Activated effector memory CD4-positive, alpha-beta T cell treated with anti-CD3 and anti-CD28 coated beads, Interleukin-2, amount 50 U/mL, for 16 hours (primary cell): ENCODE measurements around the gene PYGL.
"Not testable (repeated sequence)": the region's sequence is repeated elsewhere in the genome, so short reads cannot be mapped to it uniquely, and the experiment has no call there.

Experiments
- DNase-seq: peaks from one replicate; pipeline ENCODE4 v3.0.0-alpha.2; 2020

Gene PYGL

DNA sequence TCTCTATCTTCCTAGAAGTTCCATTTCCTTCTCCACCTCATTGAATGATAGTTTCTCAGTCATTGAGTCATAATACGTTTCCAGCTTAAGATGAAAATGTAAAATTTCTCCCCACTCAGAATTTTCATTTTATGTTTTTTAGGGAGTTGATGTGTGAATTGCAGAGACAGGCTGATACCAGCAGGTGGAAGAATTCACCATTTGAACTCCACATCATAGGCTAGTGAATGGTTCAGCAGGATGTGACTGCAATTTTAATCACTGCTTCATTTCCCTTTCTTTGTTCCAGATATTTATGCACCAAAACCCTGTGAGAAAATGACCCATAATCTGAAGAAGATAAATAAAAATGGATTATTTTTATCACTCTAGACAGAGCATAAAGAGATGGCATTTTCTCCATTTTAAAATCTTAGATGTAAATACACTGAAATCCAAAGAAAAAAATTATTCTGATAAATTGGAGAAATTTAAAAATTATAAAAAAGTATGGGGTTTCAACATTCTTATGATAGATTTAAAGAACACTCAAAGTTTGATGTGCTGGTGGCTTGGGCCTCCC, 10.6 kb upstream of the PYGL start:
- no peak for DNase-seq

GRCh38 chr14:50953502-50953901, 9.2 kb upstream of the PYGL start:
- DNase-seq = no peak

DNA sequence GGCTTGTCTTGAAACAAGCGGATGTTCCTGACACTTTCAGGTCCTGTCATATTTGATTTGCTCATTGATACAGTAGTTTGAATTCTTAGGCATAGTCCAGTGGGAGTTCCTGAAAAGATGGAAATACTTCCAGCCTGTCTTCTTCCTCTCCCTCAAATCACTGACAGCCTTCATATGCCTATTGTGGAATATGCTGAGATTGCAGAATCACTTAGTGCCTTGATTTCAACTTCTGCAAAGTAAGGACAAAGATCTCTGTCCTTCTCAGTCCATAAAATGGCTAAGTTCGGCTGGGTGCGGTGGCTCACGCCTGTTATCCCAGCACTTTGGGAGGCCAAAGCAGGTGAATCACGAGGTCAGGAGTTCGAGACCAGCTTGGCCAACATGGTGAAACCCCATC, 6.7 kb upstream of the PYGL start:
- DNase-seq = no peak

DNA sequence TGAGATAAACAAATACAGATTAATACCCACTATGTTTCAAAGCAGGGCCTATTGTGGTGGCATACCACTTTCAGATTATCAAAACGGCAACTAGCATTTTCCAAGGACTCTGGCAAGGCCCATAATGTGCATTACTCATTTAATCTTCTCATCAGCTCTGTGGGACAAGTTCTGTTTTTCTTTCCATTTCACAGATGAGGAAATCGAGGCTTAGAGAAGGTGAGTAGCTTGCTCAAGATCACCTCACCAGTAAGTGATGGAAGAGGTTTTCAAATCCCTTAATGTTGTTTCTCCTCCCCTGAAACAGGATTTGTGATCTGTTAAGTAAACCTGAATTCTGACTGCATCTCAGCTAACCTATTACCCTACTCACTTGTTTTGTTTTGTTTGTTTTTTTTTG, 3.9 kb upstream of the PYGL start:
- no peak for DNase-seq

DNA sequence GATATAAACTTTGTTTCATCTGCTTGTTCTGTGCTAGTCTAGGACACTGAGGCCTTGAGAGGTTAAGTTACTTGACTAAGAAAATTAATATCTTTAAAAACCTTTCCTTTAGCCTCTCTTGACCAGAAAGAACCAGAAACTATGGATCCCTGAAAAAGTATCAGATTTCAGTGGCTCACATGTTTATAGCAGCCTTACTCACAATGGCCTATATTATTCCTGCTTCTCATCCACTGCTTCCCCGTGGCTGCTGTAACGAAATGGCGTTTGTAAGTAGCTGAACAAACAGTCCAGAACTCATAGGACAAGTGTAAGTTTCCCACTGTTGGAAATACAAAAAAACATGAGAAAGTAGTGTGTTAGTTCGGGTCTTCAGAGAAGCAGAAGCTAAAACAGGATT, 3.2 kb upstream of the PYGL start:
- no peak for DNase-seq

DNA sequence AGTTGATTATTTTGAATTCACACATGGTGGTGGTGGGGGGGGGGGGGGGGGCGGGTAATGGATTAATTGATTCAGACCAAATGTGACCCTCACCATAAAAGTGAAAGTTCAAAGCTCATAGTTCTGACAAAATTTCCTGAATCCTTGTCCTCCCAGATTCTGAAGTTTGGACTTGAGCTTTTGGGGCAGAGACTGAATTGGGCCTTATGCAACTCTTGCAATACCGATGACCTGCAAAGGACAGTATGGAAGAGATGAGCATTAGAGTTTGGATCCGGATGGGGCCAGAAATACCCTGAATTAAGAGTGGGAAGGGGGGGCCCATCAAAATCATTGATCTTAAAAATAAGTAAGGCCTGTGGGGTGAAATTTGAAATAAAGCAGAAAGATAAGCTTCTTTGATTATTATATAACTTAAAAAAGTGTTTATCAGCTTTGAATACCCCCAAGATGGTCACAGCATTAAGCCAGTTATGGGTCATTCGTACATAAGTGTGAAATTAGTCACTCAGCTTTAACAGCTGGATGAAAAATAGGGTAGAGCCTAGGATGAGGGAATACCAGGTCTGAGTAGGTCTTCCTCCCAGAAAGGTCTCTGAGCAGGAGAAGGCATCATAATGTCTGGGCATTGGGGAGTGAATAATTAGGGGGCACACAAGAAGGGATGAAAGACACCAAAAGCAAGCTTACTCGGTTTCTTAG, 2.1 kb upstream of the PYGL start:
- no peak for DNase-seq

GRCh38 chr14:50944647-50945413, 547 bp upstream of the PYGL start:
- no peak for DNase-seq

- DNase-seq = no peak
Measured at GRCh38 chr14:50943261-50943942, 881 bp downstream of the PYGL start.

DNA sequence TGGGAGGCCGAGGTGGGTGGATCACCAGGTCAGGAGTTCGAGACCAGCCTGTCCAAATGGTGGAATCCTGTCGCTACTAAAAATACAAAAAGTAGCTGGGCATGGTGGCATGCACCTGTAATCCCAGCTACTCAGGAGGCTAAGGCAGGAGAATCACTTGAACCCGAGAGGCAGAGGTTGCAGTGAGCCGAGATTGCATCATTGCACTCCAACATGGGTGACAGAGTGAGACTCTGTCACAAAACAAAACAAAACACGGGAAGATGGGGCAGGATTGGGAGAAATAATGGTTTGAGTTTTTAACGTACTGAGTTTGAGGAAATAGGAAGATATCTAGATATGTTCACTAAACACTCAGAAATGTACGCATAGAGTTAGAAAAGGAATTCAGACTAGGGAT, 2.6 kb downstream of the PYGL start:
- DNase-seq = not testable (repeated sequence)

- no peak for DNase-seq
Measured at GRCh38 chr14:50941151-50941550, 3.1 kb downstream of the PYGL start.

DNA sequence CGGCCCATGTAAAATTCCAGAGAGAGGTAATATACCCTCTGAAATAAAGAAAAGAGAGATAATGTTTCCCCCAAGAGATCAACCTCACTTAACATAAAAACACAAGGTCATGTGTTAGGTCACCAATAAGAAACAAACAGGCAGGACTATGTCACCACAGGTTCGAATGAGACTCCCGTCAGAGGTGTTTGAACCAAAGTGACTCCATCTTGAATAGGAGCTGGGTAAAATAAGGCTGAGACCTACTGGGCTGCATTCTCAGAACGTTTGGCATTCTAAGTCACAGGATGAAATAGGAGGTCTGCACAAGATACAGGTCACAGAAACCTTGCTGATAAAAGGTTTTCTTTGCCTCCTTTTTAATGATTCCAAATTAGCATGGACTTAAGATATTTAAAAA, 6.5 kb downstream of the PYGL start:
- no peak for DNase-seq

DNA sequence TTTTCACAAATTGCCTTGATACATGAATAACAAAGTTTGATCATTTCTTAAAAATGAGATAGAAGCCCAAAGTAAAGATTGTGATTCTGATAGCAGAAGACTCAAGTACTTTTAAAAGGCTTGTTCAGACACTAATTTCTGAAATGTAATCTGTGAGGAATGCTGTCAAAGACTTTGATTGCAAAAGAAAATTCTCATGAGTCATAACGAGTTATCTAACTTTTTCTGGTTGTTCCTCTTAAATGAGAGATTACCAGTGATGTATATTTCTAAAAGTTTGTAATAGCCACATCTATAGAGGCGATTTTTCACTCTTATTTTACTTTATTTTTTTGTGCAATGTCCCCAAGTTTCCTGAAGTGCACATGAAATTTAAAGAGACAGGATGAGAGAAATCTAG, 7.0 kb downstream of the PYGL start:
- no peak for DNase-seq

GRCh38 chr14:50936882-50937281, 7.4 kb downstream of the PYGL start:
- no peak for DNase-seq

GRCh38 chr14:50936016-50936340, 8.3 kb downstream of the PYGL start:
- DNase-seq = no peak

GRCh38 chr14:50935126-50936015, 8.9 kb downstream of the PYGL start:
- DNase-seq = no peak

GRCh38 chr14:50932592-50933495, 11.4 kb downstream of the PYGL start:
- DNase-seq = no peak

DNA sequence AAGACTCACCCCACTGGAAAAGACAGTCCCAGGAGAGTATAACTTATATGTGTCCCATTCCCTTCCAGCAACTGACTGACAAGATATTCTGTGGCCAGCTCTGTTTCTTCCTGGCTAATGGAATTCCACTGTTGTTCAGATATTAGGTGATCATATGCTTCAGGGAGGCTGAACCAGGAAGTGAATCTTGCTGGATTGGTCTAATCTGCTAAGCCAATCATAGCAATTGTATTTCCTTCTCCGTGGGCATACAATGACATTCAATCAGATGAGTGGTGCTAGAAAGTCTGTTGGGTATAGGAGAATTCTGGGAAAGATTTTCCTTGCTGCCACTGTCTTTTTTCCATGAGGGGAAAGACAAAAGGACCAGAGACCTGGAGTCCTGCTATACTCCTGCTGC, 12.1 kb downstream of the PYGL start:
- no peak for DNase-seq

DNA sequence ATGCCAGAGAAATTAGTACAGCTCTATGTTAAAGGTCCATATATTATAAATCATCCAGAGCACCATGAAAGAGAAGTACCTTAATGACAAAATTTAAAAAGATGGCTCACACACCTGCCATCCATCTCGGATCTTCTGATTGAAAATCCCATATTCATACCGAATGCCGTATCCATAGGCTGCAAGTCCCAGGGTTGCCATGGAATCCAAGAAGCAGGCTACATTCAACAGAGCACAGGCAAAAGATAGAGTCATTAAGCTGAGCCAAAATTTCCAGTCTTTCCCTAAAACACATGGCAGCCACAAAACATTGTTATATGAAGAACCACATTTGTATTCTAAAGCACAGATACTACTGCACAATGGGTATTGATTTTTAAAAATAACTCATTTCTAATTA, 12.7 kb downstream of the PYGL start:
- no peak for DNase-seq

DNA sequence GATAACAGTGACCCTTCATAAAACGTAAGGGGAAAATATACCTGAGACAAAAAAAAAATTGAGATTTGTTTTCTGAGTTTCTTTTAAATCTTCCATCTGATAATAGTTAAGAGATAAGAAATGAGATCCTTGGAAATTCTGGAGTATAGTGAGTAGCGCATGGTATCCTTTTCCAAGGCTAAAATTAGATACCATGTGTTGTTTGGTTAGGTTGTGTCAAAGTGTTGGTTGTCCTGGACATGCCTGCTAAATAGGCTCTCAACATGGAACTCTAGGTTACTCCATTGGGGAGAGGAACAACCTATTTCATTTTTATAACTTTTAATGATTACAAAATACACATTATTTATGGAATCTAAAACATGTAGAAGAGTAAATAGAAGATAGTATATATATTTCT, 14.8 kb downstream of the PYGL start:
- no peak for DNase-seq

GRCh38 chr14:50928002-50928635, 16.2 kb downstream of the PYGL start:
- no peak for DNase-seq

- DNase-seq = no peak
Measured at GRCh38 chr14:50926851-50927386, 17.4 kb downstream of the PYGL start.
